LNCaP clone FGC (cell line): Measurements from ENCODE around the gene GNG7.
"Not testable (repeated sequence)": the region's sequence is repeated elsewhere in the genome, so short reads cannot be mapped to it uniquely, and the experiment has no call there.

Experiments used
- DNase-seq: peaks from one replicate; pipeline ENCODE4 v3.0.0-alpha.2; 2011; ENCODE audit warnings: low read depth
- H3K4me3 ChIP-seq: 2 replicates; pipeline ENCODE4 v1.5.1; 2011; ENCODE audit warnings: mild to moderate bottlenecking, low read depth, low read length, control low read depth
- TF ChIP-seq, protein P1 (sequence below): IDR thresholded peaks from 2 replicates; pipeline ENCODE4 v1.5.1; 2012; ENCODE audit warnings: mild to moderate bottlenecking; ENCODE audit not compliant: control insufficient read depth, insufficient read depth; ENCODE audit errors: extremely low read depth

The GNG7 gene

GRCh38 chr19:2675892-2676291, 26.6 kb downstream of the GNG7 start:
- no peak for DNase-seq
- TF ChIP-seq, protein P1, sequence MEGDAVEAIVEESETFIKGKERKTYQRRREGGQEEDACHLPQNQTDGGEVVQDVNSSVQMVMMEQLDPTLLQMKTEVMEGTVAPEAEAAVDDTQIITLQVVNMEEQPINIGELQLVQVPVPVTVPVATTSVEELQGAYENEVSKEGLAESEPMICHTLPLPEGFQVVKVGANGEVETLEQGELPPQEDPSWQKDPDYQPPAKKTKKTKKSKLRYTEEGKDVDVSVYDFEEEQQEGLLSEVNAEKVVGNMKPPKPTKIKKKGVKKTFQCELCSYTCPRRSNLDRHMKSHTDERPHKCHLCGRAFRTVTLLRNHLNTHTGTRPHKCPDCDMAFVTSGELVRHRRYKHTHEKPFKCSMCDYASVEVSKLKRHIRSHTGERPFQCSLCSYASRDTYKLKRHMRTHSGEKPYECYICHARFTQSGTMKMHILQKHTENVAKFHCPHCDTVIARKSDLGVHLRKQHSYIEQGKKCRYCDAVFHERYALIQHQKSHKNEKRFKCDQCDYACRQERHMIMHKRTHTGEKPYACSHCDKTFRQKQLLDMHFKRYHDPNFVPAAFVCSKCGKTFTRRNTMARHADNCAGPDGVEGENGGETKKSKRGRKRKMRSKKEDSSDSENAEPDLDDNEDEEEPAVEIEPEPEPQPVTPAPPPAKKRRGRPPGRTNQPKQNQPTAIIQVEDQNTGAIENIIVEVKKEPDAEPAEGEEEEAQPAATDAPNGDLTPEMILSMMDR: no peak
- no peak overlapping the region for H3K4me3 ChIP-seq

- no peak for DNase-seq
- TF ChIP-seq, protein P1: no peak
- H3K4me3 ChIP-seq: no peak overlapping the region
Measured at GRCh38 chr19:2670217-2670616, 32.3 kb downstream of the GNG7 start.

DNA sequence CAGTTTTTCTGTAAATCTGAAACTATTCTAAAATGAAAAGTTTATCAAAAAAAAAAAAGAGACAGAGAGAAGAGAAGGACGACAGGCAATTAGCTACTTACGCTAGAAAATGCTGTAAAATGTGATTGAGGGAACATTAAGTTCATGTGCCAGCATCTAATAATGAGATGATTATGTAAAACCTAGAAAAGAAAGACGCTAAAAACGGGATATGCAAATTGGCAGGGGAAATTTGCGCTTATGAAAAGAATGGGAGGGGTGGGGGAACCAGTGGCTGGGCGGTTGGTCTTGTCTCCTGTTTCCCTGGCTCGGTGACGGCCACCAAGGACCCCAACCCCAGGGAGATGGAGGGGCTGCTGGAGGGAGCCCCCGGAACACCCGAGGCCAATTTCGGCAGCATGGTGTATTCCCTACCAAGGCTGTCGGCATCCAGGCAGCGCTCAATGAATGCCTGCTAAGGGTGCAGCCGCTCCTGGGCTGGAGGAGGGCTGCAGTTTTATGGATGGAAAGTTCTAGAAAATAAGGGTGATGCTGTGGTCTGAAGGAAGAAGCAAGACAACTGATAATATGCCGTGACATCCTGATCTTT, 34.2 kb downstream of the GNG7 start:
- TF ChIP-seq, protein P1: no peak
- no peak for DNase-seq
- H3K4me3 ChIP-seq: no peak overlapping the region

DNA sequence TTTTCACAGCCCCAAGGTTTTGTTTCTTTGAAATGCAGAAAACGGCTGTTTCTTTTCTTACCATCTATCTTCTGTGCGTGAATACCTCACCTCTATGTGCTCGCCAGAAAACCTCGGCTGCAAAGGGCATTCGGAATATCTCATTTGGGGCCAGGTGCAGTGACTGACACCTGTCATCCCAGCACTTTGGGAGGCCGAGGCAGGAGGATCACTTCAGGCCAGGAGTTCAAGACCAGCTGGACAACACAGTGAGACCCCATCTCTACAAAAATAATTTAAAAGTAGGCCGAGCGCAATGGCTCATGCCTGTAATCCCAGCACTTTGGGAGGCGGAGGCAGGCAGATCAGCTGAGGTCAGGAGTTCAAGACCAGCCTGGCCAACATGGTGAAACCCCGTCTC, 35.1 kb downstream of the GNG7 start:
- DNase-seq, H3K4me3 ChIP-seq: not testable (repeated sequence)

GRCh38 chr19:2666344-2666994, 36.0 kb downstream of the GNG7 start:
- no peak for DNase-seq
- H3K4me3 ChIP-seq: no peak overlapping the region
- TF ChIP-seq, protein P1: no peak

GRCh38 chr19:2665103-2665502, 37.4 kb downstream of the GNG7 start:
- H3K4me3 ChIP-seq: no peak overlapping the region
- TF ChIP-seq, protein P1: no peak
- no peak for DNase-seq

DNA sequence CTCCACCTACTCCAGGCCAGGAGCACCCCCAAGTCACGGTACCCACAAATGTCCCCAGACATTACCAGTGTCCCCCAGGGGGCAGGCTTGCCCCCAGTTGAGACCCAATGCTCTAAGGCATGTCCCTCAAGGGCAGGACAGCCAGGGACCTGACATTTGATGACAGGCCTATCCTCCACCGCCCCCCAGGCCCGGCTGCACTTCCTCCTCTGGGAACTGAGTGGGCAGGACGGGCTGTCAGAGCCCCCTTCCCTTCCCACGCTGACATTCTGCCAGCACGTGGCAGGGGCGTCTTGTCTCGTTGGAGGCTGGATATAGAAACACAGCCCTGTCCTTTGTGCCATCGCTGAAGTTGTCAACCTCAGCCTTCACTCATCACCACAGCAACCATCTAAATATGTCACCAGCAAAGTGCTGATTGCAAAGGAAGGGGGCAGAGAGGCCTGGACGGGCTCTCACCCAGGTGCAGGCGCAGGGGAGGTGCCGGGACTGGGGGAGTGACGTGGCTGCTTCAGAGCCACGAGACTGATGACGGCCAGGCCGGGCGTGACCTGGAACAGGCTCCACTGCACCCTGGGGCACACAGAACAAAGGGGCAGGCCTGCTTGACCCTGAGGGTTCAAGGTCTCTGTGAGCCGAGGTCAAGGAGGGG, 38.4 kb downstream of the GNG7 start:
- no peak for DNase-seq
- H3K4me3 ChIP-seq: no peak overlapping the region
- TF ChIP-seq, protein P1: no peak
